Renal cortical epithelial cell (primary cell): ENCODE measurements around the gene WHAMM. TPM values are rescaled to one million over a fixed set of nuclear protein-coding genes. Genes with fewer than 3 reads are reported as not detected.
"Not testable (repeated sequence)": the region's sequence is repeated elsewhere in the genome, so short reads cannot be mapped to it uniquely, and the experiment has no call there.

Experiments used
- DNase-seq: peaks from one replicate; pipeline ENCODE4 v3.0.0-alpha.2; 2011; ENCODE audit warnings: low read depth
- total RNA-seq: library from RNA; depleted of rRNA; stranded (reverse); fragments of >200 nt; gene quantifications from 2 replicates; pipeline ENCODE4 v1.2.3, GENCODE V29; 2014

The WHAMM gene
- total RNA-seq, 1 donor from 2014 or later, result 12.7 TPM

DNA sequence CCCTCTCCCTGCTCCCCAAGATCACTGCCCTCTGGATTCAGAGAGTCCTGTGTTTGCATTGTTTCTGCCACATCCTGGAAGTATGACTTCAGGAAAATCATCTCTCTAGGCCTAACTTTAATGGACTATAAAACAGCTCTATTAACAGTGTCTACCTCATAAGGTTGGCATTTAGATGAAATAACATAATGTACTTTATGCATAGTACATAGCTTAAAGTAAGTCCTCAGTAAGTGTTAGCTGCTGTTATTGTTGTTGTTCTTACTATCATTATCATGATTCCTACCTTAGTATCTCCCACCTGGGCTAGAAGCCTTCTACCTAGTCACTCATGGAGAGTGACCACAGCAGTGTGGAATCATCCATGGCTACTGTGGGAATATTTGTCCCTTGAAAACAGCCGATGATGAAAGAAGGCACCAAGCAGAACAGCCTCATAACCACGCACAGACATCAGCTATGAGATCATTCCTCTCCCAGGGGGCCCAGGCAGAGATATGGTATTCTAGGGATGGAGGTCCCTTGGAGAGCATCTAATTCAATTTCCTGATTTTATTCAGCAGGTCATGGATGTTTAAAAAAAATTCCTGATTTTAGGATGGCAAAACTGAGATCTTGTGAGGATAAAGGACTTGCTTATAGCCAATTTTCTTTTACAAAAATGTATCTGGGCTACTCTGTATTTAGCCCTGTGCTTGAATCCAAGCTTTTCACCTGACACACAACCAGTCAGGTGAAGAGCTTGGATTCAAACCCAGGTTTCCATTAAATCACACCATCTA, 5.4 kb upstream of the WHAMM start:
- DNase-seq, result peak; percentile 58

DNA sequence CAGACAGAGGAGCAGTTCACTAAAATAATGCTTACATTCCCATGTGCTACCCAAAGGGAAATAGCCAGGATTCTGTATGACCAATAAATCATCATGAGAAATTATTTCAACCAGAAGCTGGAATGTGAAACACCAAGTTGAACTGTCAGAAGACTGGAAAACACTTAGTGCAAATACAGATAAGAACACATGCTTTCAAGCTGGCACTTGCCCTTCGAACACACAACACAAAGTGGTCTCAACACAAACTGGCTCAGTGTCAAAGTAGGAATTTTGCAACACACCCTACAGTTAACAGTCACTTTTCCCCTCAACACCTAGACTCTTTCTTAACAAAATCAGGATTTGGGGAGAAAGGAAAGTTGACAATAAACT, 4.9 kb upstream of the WHAMM start:
- no peak for DNase-seq

DNA sequence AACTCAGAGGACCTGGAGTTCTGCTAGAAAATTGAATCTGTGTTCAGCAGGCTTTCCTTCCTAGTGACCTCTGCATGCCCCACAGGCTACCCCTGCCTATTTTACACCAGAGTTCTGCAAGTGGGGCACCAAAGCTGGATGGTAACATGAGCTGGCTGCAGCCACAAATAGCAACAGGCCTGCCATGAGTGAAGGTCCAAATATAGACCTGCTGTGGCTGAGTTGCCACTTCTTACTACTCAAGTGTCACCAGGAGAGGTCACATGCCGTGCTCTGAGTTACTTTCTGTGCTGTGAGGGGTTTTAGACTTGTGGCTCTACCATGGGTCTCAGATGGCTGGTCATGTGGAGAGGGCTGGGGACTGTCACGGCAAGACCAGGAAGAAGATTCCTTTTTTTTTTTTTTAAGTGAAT, 3.4 kb upstream of the WHAMM start, which contains the start of gene FSD2:
Gene FSD2 (minus strand): TSS at position 76 of the 413 bp plus-strand sequence. CDS start 18,679 bp downstream, outside the sequence.
- no peak for DNase-seq

DNA sequence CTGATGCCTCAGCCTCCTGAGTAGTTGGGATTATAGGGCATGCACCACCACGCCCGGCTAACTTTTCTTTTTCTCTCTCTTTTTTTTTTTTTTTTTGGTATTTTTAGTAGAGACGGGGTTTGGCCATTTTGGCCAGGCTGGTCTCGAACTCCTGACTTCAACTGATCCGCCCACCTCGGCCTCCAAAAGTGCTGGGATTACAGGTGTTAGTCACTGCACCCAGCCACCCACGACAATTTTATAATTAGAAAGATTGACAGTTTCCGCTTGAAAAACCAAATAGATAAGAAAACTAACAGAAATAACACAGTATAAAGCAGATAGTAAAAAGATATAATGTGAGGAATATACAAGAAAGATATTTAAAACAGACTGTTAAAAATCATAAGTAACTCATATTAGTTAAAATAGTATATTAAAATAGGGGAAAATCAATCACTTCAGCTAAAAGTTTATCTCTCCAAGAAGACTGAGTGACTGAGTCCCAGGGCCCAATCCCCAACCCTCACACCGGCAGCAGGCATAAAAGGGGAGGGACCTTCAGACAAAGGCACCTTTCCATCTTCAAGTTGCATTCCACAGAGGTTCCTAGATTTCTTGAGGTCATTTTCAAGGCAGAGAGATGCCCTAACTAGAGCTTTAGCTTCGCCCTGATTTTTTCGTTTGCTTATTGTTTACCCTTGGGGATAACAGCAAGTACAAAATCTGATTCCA, 1.4 kb upstream of the WHAMM start:
- DNase-seq, result no peak

DNA sequence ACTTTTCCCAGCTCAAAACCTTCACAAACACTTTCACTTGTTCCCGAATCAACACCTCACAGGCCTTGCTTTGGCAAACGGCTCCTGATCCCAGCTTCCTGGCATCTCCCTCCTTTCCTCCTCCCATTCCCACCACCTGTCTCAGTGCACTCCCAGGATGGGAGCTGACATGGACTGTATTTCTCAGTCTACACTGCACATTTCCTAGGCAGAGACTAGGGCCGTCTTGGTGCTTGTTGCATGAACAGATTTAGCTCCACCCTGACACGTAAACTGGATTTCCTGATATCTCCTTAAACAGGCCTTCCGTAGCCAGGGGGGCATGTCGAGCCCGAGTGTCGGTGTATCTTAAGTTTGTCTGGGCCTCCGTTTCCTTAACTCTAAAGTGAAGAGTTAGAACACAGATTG, 790 bp upstream of the WHAMM start:
- DNase-seq, result no peak

DNA sequence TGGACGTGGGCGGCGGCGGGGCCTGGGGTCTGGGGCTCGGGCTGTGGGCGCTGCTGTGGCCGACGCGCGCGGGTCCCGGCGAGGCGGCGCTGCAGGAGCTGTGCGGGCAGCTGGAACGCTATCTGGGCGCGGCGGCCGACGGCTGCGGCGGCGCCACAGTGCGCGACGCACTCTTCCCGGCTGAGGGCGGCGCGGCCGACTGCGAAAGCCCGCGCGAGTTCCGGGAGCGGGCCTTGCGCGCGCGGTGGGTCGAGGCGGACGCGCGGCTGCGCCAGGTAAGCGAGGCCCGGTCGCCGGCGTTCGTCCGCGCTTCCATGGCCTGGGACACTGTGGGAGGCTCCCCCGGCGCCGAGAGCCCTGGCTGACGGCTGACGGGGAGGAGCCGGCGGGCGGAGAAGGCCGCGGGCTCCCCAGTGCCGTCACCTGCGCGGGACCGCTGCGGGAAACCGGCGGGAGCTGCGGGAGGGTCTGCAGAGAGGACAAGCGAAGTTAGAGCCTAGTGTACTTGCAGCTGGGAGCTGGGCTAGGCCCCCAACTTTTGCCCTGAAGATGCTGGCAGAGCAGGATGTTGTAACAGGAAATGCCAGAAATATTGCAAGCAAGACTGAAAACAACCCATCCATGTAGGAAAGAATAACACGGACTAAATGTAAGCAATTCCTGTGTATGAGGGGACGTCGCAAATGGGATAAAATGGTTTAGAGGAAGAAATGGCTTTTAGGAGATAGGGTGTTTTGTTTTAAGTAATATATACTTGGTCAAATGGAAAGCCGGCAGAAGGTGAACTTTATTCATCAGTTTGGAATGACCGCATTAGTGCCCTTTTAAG, 847 bp downstream of the WHAMM start:
- peak; percentile 69 for DNase-seq

DNA sequence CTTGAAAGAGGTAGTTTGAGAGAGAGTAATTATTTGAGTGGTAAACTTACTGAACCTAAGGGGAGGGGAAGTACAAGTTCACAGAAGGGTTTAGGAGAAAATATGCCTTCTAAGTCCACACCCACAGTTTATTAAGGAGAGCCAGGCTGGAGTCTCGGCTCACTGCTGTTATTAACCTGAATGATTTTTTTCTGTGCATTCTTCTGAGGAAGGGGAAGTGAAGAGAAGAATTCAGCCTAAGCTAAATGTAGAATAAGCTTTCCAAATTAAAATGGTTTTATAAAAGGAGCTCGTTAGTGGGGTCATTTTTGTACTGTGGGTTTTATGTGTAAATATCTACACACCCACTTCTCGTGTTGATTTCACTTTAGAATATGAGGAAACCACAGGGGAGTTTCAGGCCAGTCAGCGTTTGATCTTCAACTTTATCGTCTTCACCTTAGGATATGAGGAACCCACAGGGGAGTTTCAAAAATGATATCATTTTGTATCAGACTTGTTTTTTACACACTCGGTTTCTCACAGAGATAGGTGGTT, 1.5 kb downstream of the WHAMM start:
- peak; percentile 61 for DNase-seq

DNA sequence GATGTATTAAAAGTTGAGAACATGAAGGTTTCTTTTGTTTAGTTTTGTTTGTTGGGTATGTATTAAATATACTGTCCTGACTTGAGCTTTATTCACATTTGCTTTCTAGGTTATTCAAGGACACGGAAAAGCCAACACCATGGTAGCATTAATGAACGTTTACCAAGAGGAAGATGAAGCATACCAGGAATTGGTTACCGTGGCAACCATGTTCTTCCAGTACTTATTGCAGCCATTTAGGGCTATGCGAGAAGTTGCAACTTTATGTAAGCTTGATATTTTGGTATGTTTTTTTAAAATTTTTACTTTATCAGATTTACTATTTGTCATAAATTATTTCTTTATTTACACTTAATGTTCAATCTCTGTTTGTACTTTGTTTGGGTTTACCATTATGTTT, 3.6 kb downstream of the WHAMM start:
- DNase-seq, result no peak

DNA sequence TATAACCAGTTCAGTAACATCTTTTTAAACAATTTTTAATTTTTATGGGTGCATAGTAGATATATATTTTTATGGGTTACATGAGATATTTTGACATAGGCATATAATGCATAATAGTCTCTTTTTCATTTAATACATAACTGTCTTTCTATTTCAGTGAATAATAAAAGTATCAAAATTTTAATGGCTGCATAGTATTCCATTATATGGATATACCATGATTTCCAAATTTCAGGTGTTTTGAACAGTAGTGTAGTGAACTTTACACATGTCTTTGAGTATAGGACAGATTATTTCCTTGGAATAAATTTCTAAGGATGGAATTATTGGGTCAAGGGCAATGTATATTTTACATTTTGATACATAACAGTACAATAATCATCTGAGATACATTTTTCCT, 10.7 kb downstream of the WHAMM start:
- no peak for DNase-seq

DNA sequence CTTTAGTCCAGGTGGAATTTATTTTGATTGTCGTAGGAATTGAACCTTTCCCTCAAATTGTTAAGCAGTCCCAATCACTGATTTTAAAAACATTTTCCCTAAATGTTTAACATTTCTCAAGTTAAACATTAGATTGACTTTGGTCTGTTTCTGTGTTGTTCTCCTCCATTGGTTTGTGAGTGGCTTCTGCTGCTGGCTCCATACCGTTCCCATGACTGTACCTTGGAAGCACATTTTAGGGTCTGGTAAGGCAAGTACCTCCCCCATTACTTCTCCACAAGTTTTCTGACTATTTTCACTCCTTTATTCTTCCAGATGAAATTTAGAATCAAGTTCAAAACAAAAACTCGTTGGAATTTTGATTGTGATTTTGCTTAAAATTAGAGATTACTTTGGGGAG, 12.0 kb downstream of the WHAMM start:
- peak; percentile 95 for DNase-seq

DNA sequence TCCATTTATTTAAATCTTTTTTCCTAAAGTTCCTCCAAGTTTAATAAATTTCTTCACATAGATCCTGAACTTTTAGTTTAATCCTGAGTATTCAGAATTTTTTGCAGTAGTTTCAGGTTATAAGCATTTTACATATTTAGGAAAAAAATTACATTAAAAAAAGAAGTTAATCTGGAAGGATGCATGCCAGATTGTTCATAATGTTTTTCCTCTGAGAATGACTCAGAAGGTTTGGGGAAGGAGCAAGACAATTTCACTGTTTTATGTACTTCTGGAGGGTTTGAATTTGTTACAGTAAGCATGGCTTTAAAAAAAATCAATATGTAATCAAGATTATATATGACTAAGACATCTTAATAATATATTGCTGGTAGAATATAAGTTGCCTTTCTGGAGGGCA, 12.4 kb downstream of the WHAMM start:
- DNase-seq, result not testable (repeated sequence)

DNA sequence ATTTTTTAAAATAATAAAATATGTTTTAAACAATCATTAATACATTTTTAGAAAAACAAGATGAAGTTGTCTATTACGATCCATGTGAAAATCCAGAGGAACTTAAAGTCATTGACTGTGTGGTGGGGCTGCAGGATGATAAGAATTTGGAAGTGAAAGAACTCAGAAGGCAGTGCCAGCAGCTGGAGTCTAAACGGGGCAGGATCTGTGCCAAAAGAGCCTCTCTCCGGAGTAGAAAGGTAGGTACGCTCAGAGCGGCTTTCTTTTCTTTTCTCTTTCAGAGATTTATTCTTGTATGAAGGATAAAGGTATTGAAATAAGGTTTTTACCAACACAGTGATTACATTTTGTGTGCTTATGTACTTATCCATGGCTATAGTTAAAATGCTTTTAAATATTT, 13.6 kb downstream of the WHAMM start:
- DNase-seq, result no peak

DNA sequence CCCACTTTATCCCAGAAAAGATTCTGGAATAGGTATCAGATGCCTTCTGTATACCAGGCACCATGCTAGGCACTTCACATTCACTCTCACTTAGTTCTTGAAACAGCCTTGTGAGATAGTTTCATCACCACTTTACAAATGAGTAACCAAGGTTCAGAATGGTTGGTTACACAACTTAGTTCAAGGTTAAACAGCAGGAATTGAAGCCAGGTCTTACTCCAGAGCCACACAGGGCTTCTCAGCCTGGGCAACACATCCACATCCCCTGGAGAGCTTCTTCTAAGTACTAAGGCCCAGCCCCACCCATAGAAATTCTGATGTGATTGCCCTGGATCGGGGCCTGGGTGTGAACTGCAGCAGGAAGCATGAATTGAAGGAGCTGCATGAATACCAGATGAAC, 18.6 kb downstream of the WHAMM start:
- DNase-seq, result peak; percentile 97

DNA sequence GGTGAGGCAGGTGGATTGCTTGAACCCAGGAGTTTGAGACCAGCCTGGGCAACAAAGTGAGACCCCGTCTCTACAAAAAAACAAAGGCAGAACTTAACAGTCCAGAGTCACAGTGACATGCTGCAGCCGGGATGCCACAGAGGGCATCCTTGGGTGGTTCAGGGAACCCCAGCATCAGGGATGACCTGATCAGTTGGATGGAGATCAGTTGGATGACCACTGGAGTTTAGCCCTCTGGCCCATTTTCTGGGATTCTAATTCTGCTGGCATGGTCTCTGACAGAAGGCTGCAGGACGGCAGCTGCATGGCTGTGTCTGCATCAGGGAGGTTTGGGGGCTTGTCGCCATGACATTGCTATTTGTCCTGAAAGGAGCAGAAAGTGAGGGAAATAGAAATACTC, 19.8 kb downstream of the WHAMM start:
- no peak for DNase-seq

DNA sequence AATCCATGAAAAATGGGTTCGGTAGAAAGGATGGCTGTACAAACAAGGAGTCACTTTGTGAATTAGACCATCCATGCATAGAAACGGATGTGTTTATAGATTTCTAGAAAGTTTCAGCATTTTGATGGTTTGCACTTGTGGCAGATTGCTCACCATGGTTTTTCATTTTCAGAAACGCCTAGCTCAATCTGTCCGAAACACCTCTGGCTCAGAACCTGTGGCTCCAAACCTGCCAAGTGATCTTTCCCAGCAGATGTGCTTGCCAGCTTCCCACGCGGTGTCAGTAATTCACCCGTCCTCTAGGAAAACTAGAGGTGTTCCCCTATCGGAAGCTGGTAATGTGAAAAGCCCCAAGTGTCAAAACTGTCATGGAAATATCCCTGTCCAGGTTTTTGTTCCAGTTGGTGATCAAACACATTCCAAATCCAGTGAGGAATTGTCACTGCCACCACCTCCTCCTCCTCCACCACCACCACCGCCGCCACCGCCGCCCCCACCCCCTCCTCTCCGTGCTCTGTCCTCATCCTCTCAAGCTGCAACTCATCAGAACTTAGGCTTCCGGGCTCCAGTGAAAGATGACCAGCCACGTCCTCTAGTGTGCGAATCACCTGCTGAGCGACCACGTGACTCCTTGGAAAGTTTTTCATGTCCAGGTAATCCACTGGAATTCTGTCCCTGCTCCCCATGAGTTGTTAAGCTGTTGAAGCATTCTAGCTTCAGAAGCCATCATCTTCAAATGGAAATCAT, 21.2 kb downstream of the WHAMM start:
- DNase-seq, result peak; percentile 38

DNA sequence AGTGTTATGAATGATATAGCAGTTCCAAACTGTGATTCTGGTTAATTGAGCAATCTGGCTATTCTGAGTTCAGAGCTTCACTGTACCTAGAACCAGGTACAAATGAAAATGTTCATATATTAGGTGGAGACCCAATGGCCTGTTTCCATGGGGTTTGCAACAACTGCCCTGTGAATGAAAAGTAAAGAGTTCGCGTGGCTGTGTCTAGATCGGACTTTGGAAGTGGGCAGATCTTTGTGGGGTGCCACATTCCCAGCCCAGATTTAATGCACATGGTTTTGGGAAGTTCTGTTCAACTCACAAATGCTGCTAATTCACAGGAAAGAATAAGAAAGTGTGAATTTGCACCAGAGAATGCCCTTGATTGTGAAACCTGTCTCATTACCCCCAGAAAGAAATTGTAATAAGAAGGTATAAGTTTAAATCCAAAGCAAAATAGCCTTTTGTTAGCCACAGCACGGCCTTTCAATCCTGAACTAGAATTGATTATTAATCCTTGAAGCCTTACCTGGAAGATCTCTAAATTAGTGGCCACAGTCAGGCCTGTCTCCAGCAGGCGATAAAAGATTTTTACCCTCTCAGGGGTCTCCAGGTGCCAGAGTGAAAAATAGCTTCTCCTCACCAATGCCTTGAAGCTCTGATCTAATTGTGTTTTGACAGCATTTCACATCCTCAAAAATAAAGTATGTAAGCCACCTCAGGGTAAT, 22.6 kb downstream of the WHAMM start:
- DNase-seq, result peak; percentile 42

DNA sequence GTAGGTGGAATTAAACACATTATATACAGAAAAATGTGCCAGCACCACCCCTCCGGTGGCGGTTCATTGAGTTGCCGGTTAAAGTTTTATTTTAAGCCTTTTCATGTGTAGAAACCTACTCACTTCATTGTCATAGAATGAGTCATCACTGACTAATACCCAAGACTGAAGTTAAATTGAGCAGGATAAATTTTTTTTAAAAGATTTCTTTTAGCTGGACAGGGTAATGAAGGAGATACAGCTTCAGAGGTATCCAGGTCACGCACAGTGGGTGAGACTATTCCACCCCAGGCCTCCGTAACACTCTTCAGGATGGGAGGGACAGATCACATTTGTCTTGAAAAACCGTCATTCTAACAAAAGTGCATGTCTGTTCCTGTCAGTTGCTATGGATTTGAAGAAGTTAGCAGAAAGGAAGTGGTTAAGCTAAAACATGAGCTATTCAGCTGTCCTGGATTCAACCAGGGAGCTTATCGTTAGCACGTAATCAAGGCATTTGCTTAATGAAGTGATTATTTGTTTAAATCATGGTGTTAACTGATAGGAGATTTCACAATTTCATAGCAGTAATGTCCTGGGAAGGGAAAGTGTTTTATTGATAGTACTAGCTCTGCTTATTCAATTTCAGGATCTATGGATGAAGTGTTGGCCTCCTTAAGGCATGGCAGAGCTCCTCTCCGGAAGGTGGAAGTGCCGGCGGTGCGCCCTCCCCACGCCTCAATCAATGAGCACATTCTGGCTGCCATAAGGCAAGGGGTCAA, 23.4 kb downstream of the WHAMM start:
- peak; percentile 99 for DNase-seq

DNA sequence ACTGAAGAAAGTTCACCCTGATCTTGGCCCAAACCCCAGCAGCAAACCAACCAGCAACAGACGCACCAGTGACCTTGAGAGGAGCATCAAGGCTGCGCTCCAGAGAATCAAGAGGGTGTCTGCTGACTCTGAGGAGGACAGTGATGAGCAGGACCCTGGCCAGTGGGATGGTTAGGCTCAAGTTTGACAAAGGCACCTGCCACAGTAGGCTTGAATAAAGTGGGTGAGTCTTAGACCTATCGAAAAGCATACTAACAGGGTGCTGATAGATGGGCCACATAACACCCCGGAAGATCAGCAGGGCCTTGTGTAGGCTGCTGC, 23.9 kb downstream of the WHAMM start:
- no peak for DNase-seq

DNA sequence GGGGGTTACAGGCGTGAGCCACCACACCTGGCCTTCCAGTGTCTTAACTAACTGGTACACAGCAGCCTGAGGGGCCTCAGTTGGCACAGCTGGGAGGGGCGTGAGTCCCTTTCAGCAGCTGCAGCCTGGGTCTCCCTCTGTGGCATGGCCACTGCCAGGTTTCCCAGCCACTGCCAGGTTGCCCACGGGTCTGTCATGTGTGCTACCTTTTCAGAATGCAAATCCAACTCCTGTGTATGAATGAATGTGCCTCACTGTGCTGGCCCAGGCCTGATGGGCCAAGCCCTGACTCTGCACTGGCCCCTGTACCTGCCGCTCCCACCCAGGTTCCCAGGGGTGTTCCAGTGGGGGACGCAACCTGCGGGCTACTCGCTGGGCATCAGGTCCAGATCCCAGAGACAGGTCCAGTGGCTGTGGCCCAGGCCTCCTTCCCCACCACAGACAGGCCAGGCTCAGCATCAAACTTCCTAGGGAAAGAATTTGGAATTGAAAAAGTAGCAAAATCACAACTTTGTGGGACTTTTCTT, 26.0 kb downstream of the WHAMM start:
- no peak for DNase-seq
